Fibroblast of lung (primary cell): Measurements from ENCODE around the gene HEPN1. TPM values are rescaled to one million over a fixed set of nuclear protein-coding genes. Genes with fewer than 3 reads are reported as not detected.

Experiments used
- DNase-seq, 2 donors: peaks; one replicate each; pipeline versions ENCODE4 v3.0.0 to v3.0.0-alpha.2; 2010; ENCODE audit warnings: low read depth in 2 of 2
- H2AFZ ChIP-seq: 2 replicates; pipeline ENCODE4 v1.5.1; 2012; ENCODE audit warnings: low read length, control low read depth, inconsistent platforms
- H3K27ac ChIP-seq: 2 replicates; pipeline ENCODE4 v1.5.1; 2011; ENCODE audit warnings: low read length, control low read depth; ENCODE audit not compliant: insufficient read depth
- H3K27me3 ChIP-seq: 2 replicates; pipeline ENCODE4 v1.5.1; 2011; ENCODE audit warnings: mild to moderate bottlenecking, low read length; ENCODE audit not compliant: control insufficient read depth, insufficient read depth
- H3K36me3 ChIP-seq: 2 replicates; pipeline ENCODE4 v1.5.1; 2011; ENCODE audit warnings: low read length; ENCODE audit not compliant: control insufficient read depth, insufficient read depth
- H3K4me1 ChIP-seq: 2 replicates; pipeline ENCODE4 v1.5.1; 2011; ENCODE audit warnings: low read length; ENCODE audit not compliant: control insufficient read depth, insufficient read depth; ENCODE audit errors: extremely low read depth
- H3K4me2 ChIP-seq: 2 replicates; pipeline ENCODE4 v1.5.1; 2011; ENCODE audit warnings: low read length, control low read depth; ENCODE audit not compliant: insufficient read depth; ENCODE audit errors: extremely low read depth
- H3K4me3 ChIP-seq, 4 experiments: fragments of 200-600 bp in 1 of 4; sonication (generic) in 1 of 4; replicated peaks in 1 of 4; 2 replicates each; pipeline ENCODE4 v1.5.1; 2011 to 2016; ENCODE audit warnings: low read length in 4 of 4, low read depth in 3 of 4, mild to moderate bottlenecking in 3 of 4, control low read depth in 2 of 4, inconsistent platforms in 1 of 4, mixed read lengths in 1 of 4; ENCODE audit not compliant: insufficient read depth in 1 of 4; ENCODE audit errors: control extremely low read depth in 1 of 4
- H3K79me2 ChIP-seq: 2 replicates; pipeline ENCODE4 v1.5.1; 2012; ENCODE audit warnings: mild to moderate bottlenecking, low read length, inconsistent platforms; ENCODE audit not compliant: control insufficient read depth, insufficient read depth
- H3K9ac ChIP-seq: 2 replicates; pipeline ENCODE4 v1.5.1; 2011; ENCODE audit warnings: mild to moderate bottlenecking, low read length, control low read depth; ENCODE audit not compliant: insufficient read depth
- H3K9me3 ChIP-seq: 2 replicates; pipeline ENCODE4 v1.5.1; 2012; ENCODE audit warnings: low read depth, low read length; ENCODE audit not compliant: control insufficient read depth, insufficient read depth
- H4K20me1 ChIP-seq: 2 replicates; pipeline ENCODE4 v1.5.1; 2011; ENCODE audit warnings: low read length; ENCODE audit not compliant: control insufficient read depth, insufficient read depth; ENCODE audit errors: extremely low read depth
- EZH2 ChIP-seq: IDR thresholded peaks from 2 replicates; pipeline ENCODE4 v1.5.1; 2012; ENCODE audit warnings: low read length, control low read depth, mild to moderate bottlenecking; ENCODE audit errors: missing control alignments
- polyA plus RNA-seq, 2 donors: library from polyadenylated mRNA; depleted of rRNA in 1 of 2; stranded (reverse) in 1 of 2; unstranded in 1 of 2; fragments of >200 nt; gene quantifications; 2 replicates each; pipeline ENCODE4 v1.2.1, GENCODE V29; 2011 to 2012; ENCODE audit warnings: missing spikeins in 1 of 2
- total RNA-seq: library from RNA; depleted of rRNA; stranded (reverse); fragments of >200 nt; gene quantifications from 2 replicates; pipeline ENCODE4 v1.2.1, GENCODE V29; 2014
- TF ChIP-seq, protein P1 (sequence below), 2 donors: IDR thresholded peaks in 1 of 2; conservative IDR thresholded peaks in 1 of 2; 1 replicate in 1 of 2; 2 replicates in 1 of 2; pipeline ENCODE4 v1.5.1; 2011 to 2012; ENCODE audit warnings: low read length in 2 of 2, control low read depth in 1 of 2, inconsistent platforms in 1 of 2, low read depth in 1 of 2, mild to moderate bottlenecking in 1 of 2

HEPN1 gene
- total and polyA plus RNA-seq, 2 donors (not counting 1 experiment from before 2014, with no cell fraction given): not detected

DNA sequence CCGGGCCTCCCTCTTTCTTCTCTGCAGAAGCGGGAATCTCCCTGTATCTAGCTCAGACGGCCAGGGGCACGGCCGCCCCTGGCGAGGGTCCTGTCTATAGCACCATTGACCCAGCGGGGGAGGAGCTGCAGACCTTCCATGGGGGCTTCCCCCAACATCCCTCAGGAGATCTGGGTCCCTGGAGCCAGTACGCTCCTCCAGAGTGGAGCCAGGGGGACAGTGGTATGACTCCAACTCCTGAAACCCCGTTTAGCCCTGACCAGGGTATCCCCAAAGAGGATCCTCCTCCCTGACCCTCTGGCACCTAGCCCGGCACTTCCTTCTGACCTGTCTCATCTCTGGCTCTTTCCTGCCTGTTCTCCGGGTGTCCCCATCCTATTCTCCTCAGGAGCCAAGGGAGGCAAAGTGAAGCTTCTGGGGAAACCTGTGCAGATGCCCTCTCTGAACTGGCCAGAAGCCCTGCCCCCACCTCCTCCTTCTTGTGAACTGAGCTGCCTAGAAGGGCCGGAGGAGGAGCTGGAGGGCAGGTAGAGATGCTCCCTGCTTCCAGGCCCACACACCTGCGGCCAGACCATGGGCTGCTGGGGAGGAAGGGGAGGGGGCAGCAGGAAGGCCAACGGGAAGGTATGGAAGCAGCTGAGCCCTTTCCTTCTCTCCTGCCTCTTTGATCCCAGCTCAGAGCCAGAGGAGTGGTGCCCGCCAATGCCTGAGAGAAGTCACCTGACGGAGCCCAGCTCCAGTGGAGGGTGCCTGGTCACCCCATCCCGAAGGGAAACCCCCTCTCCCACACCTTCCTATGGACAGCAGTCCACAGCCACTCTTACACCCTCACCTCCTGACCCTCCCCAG, 40.9 kb upstream of the HEPN1 start:
- H3K4me3 ChIP-seq: no peak overlapping the region
- H3K9ac ChIP-seq: no peak overlapping the region
- no peak for DNase-seq
- H3K79me2 ChIP-seq: no peaks in the 10 kb centered on the region
- no peak overlapping the region for H2AFZ ChIP-seq
- H3K4me2 ChIP-seq: no peak overlapping the region
- TF ChIP-seq, protein P1, sequence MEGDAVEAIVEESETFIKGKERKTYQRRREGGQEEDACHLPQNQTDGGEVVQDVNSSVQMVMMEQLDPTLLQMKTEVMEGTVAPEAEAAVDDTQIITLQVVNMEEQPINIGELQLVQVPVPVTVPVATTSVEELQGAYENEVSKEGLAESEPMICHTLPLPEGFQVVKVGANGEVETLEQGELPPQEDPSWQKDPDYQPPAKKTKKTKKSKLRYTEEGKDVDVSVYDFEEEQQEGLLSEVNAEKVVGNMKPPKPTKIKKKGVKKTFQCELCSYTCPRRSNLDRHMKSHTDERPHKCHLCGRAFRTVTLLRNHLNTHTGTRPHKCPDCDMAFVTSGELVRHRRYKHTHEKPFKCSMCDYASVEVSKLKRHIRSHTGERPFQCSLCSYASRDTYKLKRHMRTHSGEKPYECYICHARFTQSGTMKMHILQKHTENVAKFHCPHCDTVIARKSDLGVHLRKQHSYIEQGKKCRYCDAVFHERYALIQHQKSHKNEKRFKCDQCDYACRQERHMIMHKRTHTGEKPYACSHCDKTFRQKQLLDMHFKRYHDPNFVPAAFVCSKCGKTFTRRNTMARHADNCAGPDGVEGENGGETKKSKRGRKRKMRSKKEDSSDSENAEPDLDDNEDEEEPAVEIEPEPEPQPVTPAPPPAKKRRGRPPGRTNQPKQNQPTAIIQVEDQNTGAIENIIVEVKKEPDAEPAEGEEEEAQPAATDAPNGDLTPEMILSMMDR (conservative IDR thresholded peaks at IDR 0.05 in 1 of 2, IDR thresholded peaks at IDR 0.05 in 1 of 2; ENCODE audit: low read depth in 1 of 2, low read length in 2 of 2): no peak
- TF ChIP-seq EZH2: no peak
- no peaks in the 10 kb centered on the region for H3K9me3 ChIP-seq
- no peak overlapping the region for H3K27ac ChIP-seq
- H3K27me3 ChIP-seq: peaks cover 4% of the 10 kb centered on the region
- no peaks in the 10 kb centered on the region for H4K20me1 ChIP-seq
- H3K4me1 ChIP-seq: peaks cover 6% of the 10 kb centered on the region
- no peaks in the 10 kb centered on the region for H3K36me3 ChIP-seq

DNA sequence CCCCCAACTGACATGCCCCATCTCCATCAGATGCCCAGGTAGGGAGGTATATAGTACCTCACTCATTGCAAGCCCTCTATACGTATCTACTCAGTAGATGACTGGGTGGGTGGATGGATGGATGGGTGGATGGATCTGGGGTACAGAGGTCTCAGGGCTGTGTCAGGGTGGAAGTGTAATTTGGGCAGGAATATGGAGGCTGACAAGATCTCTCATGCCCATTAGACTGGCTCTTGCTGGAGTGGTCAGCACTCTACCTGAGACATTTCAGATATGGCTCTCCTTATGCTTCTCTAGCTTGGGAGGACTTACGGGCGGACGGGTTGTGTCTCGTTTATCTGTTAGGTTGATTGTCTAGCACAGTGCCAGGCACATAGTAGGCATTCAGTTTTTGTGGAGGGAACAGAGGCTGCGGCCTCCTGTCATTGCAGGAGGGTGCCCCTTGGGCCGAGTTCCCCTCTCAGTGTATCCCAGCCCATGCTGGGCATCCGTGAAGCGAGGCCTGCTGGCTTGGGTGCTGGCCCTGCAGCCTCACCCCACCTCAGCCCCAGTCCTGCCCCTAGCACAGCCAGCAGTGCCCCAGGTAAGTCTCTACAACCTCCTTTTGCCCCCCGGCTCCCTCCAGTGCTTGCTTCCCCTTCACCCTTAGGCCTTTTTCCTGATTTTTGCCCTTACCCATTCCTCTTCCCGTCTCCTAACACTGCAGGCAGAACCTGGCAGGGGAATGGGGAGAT, 40.1 kb upstream of the HEPN1 start:
- H4K20me1 ChIP-seq: no peaks in the 10 kb centered on the region
- H3K79me2 ChIP-seq: no peaks in the 10 kb centered on the region
- no peaks in the 10 kb centered on the region for H3K27me3 ChIP-seq
- no peak overlapping the region for H3K27ac ChIP-seq
- no peak for DNase-seq
- H3K9me3 ChIP-seq: no peaks in the 10 kb centered on the region
- H2AFZ ChIP-seq: no peak overlapping the region
- no peak overlapping the region for H3K9ac ChIP-seq
- no peak overlapping the region for H3K4me3 ChIP-seq
- no peak for TF ChIP-seq EZH2
- TF ChIP-seq, protein P1 (conservative IDR thresholded peaks at IDR 0.05 in 1 of 2, IDR thresholded peaks at IDR 0.05 in 1 of 2; ENCODE audit: low read depth in 1 of 2, low read length in 2 of 2): no peak
- H3K4me2 ChIP-seq: no peak overlapping the region
- peaks cover 6% of the 10 kb centered on the region for H3K4me1 ChIP-seq
- no peaks in the 10 kb centered on the region for H3K36me3 ChIP-seq

DNA sequence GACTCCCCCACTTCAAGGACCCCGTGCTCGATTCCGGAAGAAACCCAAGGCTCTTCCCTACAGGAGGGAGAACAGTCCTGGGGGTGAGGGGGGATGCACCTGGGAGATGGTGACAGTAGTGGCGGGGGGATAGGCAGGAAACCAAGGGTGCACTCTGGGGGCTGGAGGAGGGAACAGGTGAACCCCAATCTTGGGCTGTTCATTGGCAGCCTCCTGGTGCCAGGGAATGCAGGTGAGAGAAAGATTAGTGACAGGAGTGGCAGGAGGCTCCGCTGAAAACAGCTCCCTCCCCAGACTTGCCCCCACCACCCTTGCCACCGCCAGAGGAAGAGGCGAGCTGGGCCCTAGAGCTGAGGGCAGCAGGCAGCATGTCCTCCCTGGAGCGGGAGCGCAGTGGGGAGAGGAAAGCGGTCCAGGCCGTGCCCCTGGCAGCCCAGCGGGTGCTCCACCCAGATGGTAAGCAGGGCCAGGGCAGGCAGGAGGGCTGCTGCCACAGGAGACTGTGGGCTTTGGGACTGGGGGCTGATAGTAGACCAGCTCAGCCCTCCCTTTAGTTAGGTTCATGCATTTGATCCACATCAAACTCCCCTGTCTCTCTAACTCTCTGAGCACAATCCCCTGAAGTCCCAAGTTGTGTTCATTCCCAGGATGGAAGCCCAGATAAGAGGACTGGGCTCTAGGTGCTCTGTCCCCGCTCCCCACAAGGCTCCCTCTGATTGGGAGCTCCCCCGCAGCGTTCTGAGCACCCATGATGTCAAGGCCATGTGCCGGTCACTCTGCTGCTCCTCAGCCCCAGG, 39.4 kb upstream of the HEPN1 start:
- no peak overlapping the region for H3K4me3 ChIP-seq
- no peaks in the 10 kb centered on the region for H3K27me3 ChIP-seq
- H3K27ac ChIP-seq: no peak overlapping the region
- H3K79me2 ChIP-seq: no peaks in the 10 kb centered on the region
- no peak for DNase-seq
- TF ChIP-seq, protein P1 (conservative IDR thresholded peaks at IDR 0.05 in 1 of 2, IDR thresholded peaks at IDR 0.05 in 1 of 2; ENCODE audit: low read depth in 1 of 2, low read length in 2 of 2): no peak
- no peak for TF ChIP-seq EZH2
- peaks cover 6% of the 10 kb centered on the region for H3K4me1 ChIP-seq
- no peak overlapping the region for H3K9ac ChIP-seq
- H3K36me3 ChIP-seq: no peaks in the 10 kb centered on the region
- no peaks in the 10 kb centered on the region for H4K20me1 ChIP-seq
- no peak overlapping the region for H2AFZ ChIP-seq
- no peaks in the 10 kb centered on the region for H3K9me3 ChIP-seq
- H3K4me2 ChIP-seq: no peak overlapping the region
